Measurements from ENCODE around the gene KRT25.

KRT25 gene

DNA sequence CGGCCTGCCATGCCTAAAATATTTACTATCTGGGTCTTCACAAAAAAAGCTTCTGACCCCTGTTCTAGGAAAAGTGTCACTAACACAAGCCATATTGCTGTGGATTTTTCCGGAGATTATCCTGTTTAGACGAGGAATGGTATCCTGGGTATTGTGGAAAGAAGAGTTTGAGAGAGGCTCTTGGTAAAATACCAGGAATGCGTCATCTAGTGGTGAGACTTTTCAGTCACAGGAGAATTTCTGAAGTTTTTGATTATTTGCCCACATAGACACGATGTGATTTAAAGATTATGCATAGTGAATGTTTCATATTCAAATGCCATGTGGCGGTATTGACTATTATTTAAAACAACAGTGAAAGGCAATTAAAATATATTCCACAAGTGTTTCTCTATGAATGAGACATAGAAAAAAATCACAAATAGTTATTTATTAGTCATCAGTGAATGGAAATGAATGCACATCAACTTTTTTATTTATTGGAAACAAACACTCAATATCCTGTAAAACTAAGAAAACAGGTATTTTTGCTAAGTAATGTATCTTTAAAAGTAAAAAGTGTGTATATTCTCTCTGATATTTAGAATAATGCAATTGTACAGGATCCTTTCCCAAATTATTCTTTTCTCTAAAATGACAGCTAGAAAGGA is 36.8 kb upstream of the KRT25 start:
- H3K9me3 ChIP-seq (replicated peaks; ENCODE audit: insufficient read depth, low read length) = no peaks in the 10 kb centered on the region
- no peaks in the 10 kb centered on the region for H3K36me3 ChIP-seq (replicated peaks; ENCODE audit: insufficient read depth, low read length)
- H3K27me3 ChIP-seq (replicated peaks; ENCODE audit: insufficient read depth, low read length) = no peaks in the 10 kb centered on the region
- no peak overlapping the region for H2AFZ ChIP-seq (ENCODE audit: low read length)
- H3K27ac ChIP-seq (ENCODE audit: low read length) = no peak overlapping the region
- H3K9ac ChIP-seq (ENCODE audit: low read length) = no peak overlapping the region
- no peaks in the 10 kb centered on the region for H3K9me2 ChIP-seq (replicated peaks; ENCODE audit: insufficient read depth, low read length)
- no peaks in the 10 kb centered on the region for H3K79me2 ChIP-seq (ENCODE audit: low read length)
- no peaks in the 10 kb centered on the region for H4K20me1 ChIP-seq (ENCODE audit: insufficient read depth, low read length)
- TF ChIP-seq, protein P1, sequence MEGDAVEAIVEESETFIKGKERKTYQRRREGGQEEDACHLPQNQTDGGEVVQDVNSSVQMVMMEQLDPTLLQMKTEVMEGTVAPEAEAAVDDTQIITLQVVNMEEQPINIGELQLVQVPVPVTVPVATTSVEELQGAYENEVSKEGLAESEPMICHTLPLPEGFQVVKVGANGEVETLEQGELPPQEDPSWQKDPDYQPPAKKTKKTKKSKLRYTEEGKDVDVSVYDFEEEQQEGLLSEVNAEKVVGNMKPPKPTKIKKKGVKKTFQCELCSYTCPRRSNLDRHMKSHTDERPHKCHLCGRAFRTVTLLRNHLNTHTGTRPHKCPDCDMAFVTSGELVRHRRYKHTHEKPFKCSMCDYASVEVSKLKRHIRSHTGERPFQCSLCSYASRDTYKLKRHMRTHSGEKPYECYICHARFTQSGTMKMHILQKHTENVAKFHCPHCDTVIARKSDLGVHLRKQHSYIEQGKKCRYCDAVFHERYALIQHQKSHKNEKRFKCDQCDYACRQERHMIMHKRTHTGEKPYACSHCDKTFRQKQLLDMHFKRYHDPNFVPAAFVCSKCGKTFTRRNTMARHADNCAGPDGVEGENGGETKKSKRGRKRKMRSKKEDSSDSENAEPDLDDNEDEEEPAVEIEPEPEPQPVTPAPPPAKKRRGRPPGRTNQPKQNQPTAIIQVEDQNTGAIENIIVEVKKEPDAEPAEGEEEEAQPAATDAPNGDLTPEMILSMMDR (IDR thresholded peaks at IDR 0.05; ENCODE audit: low read length) = peak; percentile 58
- no peak for TF ChIP-seq EZH2phosphoT487 (IDR thresholded peaks at IDR 0.05; ENCODE audit: low read length)
- DNase-seq = peak; percentile 31
- H3K4me2 ChIP-seq (ENCODE audit: low read depth, low read length) = no peak overlapping the region
- no peak overlapping the region for H3K4me3 ChIP-seq (ENCODE audit: low read length)
- H3F3A ChIP-seq (ENCODE audit: insufficient read depth, low read length) = no peaks in the 10 kb centered on the region
- no peaks in the 10 kb centered on the region for H3K4me1 ChIP-seq (ENCODE audit: low read length)

DNA sequence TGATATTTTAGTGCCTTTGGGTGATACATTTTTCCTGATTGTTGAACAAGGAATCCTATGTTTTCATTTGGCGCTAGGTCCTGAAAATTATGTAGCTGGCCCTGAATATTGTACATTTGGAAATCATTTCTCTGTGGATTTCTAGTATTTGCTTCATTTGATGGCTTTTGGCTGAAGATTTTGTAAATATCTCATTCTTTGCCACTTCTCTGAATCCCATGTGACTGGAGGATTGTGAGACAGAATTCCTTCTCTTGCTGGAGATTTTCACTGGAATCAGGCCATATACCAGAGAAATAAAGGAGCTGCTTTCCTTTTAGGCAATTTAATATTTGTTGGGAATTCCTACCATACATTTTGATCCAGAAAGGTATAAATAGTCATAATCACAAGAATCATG is 36.0 kb upstream of the KRT25 start:
- no peaks in the 10 kb centered on the region for H3K4me1 ChIP-seq (ENCODE audit: low read length)
- no peaks in the 10 kb centered on the region for H3F3A ChIP-seq (ENCODE audit: insufficient read depth, low read length)
- H4K20me1 ChIP-seq (ENCODE audit: insufficient read depth, low read length) = no peaks in the 10 kb centered on the region
- TF ChIP-seq EZH2phosphoT487 (IDR thresholded peaks at IDR 0.05; ENCODE audit: low read length) (no peak), EZH2 (optimal IDR thresholded peaks at IDR 0.05; ENCODE audit: low read depth, low read length) (no peak)
- TF ChIP-seq, protein P1 (IDR thresholded peaks at IDR 0.05; ENCODE audit: low read length) = no peak
- no peaks in the 10 kb centered on the region for H3K9me3 ChIP-seq (replicated peaks; ENCODE audit: insufficient read depth, low read length)
- no peak overlapping the region for H3K27ac ChIP-seq (ENCODE audit: low read length)
- no peak overlapping the region for H3K9ac ChIP-seq (ENCODE audit: low read length)
- DNase-seq = no peak
- H3K79me2 ChIP-seq (ENCODE audit: low read length) = no peaks in the 10 kb centered on the region
- H3K9me2 ChIP-seq (replicated peaks; ENCODE audit: insufficient read depth, low read length) = no peaks in the 10 kb centered on the region
- H3K4me2 ChIP-seq (ENCODE audit: low read depth, low read length) = no peak overlapping the region
- H3K4me3 ChIP-seq (ENCODE audit: low read length) = no peak overlapping the region
- H3K36me3 ChIP-seq (replicated peaks; ENCODE audit: insufficient read depth, low read length) = no peaks in the 10 kb centered on the region
- no peaks in the 10 kb centered on the region for H3K27me3 ChIP-seq (replicated peaks; ENCODE audit: insufficient read depth, low read length)
- H2AFZ ChIP-seq (ENCODE audit: low read length) = no peak overlapping the region

DNA sequence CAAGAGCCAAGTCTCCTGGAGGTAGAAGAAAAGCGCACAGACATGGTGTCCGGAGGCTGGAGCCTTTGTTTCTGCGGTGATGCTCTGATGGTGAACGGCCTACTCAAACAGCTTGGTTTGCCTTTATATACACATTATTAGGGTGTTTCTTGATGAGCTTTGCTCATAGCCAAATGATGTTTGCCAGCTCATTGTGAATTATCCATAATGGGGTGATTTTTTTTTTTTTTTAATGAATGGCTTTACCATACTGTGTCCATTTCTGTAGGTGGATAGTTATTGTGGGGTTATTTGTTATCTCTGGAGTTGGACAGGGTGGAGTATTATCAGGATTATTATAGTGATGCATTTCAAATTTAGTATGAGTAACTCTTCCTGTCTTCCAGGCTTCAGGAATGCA is 27.3 kb upstream of the KRT25 start, which contains the start of gene KRT27:
Gene KRT27, minus strand, starts transcription at position 101 of the 400 bp plus-strand sequence. Its CDS starts 57 bp downstream, at position 44.
- Histone ChIP-seq H3K9me2 (replicated peaks; ENCODE audit: insufficient read depth, low read length) (no peaks in the 10 kb centered on the region), H3K27me3 (replicated peaks; ENCODE audit: insufficient read depth, low read length) (no peaks in the 10 kb centered on the region), H3K9me3 (replicated peaks; ENCODE audit: insufficient read depth, low read length) (no peaks in the 10 kb centered on the region), H3K79me2 (ENCODE audit: low read length) (no peaks in the 10 kb centered on the region), H4K20me1 (ENCODE audit: insufficient read depth, low read length) (no peaks in the 10 kb centered on the region), H3K36me3 (replicated peaks; ENCODE audit: insufficient read depth, low read length) (no peaks in the 10 kb centered on the region), H3K4me2 (ENCODE audit: low read depth, low read length) (no peak within 1 kb of the TSS), H3K4me3 (ENCODE audit: low read length) (no peak within 1 kb of the TSS), H3F3A (ENCODE audit: insufficient read depth, low read length) (no peaks in the 10 kb centered on the region), H3K27ac (ENCODE audit: low read length) (no peak within 1 kb of the TSS), H3K9ac (ENCODE audit: low read length) (no peak within 1 kb of the TSS), H2AFZ (ENCODE audit: low read length) (no peak within 1 kb of the TSS), H3K4me1 (ENCODE audit: low read length) (no peaks in the 10 kb centered on the region)
- TF ChIP-seq, protein P1 (IDR thresholded peaks at IDR 0.05; ENCODE audit: low read length) = no peak
- no peak for TF ChIP-seq EZH2phosphoT487 (IDR thresholded peaks at IDR 0.05; ENCODE audit: low read length)
- TF ChIP-seq EZH2 (optimal IDR thresholded peaks at IDR 0.05; ENCODE audit: low read depth, low read length) = no peak
- DNase-seq = no peak

Measured in MM.1S (cell line).